ENCODE results near the gene KCNQ1.

GRCh38 chr11:2650343-2650867, 205.6 kb downstream of the KCNQ1 start:
- TF ChIP-seq POLR2AphosphoS5 (IDR thresholded peaks at IDR 0.05), result no peak
- TF ChIP-seq, protein P1, sequence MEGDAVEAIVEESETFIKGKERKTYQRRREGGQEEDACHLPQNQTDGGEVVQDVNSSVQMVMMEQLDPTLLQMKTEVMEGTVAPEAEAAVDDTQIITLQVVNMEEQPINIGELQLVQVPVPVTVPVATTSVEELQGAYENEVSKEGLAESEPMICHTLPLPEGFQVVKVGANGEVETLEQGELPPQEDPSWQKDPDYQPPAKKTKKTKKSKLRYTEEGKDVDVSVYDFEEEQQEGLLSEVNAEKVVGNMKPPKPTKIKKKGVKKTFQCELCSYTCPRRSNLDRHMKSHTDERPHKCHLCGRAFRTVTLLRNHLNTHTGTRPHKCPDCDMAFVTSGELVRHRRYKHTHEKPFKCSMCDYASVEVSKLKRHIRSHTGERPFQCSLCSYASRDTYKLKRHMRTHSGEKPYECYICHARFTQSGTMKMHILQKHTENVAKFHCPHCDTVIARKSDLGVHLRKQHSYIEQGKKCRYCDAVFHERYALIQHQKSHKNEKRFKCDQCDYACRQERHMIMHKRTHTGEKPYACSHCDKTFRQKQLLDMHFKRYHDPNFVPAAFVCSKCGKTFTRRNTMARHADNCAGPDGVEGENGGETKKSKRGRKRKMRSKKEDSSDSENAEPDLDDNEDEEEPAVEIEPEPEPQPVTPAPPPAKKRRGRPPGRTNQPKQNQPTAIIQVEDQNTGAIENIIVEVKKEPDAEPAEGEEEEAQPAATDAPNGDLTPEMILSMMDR (IDR thresholded peaks at IDR 0.05), result no peak
- TF ChIP-seq POLR2A (IDR thresholded peaks at IDR 0.05), result no peak
